Neural cell (in vitro differentiated cells): Measurements from ENCODE around the gene GCNT4. TPM values are rescaled to one million over a fixed set of nuclear protein-coding genes. Genes with fewer than 3 reads are reported as not detected.

Source experiments
- H2AFZ ChIP-seq: fragments of 200-600, 300-800 bp; sonication (generic), shearing (Covaris generic); 2 replicates; pipeline ENCODE4 v1.6.0; 2014; ENCODE audit warnings: low read depth, mild to moderate bottlenecking, antibody characterized with exemption, low read length, moderate library complexity
- H3F3A ChIP-seq: fragments of 200-600 bp; shearing (Covaris generic); 2 replicates; pipeline ENCODE4 v1.6.1; 2016; ENCODE audit warnings: mild to moderate bottlenecking, moderate library complexity, mixed read lengths, antibody characterized with exemption, low read length; ENCODE audit not compliant: insufficient read depth, poor library complexity, severe bottlenecking
- H3K27ac ChIP-seq: fragments of 200-600, 300-800 bp; sonication (generic), shearing (Covaris generic); 2 replicates; pipeline ENCODE4 v1.5.1; 2014; ENCODE audit warnings: mild to moderate bottlenecking, low read length, moderate library complexity
- H3K27me3 ChIP-seq: fragments of 300-800, 200-600 bp; sonication (generic), shearing (Covaris generic); 2 replicates; pipeline ENCODE4 v1.6.0; 2014; ENCODE audit warnings: mild to moderate bottlenecking, low read depth, low read length, moderate library complexity; ENCODE audit not compliant: insufficient read depth
- H3K36me3 ChIP-seq: fragments of 300-800, 200-600 bp; sonication (generic), shearing (Covaris generic); 2 replicates; pipeline ENCODE4 v1.5.1; 2014; ENCODE audit warnings: mild to moderate bottlenecking, antibody characterized with exemption, low read length, moderate library complexity; ENCODE audit not compliant: insufficient read depth
- H3K4me2 ChIP-seq: fragments of 300-800, 200-600 bp; sonication (generic), shearing (Covaris generic); 2 replicates; pipeline ENCODE4 v1.6.0; 2014; ENCODE audit warnings: mild to moderate bottlenecking, low read length
- H3K4me3 ChIP-seq: fragments of 300-800, 200-600 bp; sonication (generic), shearing (Covaris generic); 2 replicates; pipeline ENCODE4 v1.5.1; 2014; ENCODE audit warnings: mild to moderate bottlenecking, low read length, moderate library complexity
- H3K79me2 ChIP-seq: fragments of 200-600 bp; shearing (Covaris generic); replicated peaks from 2 replicates; pipeline ENCODE4 v1.6.0; 2014; ENCODE audit warnings: mild to moderate bottlenecking, low read length, moderate library complexity; ENCODE audit not compliant: insufficient read depth
- H3K9ac ChIP-seq: fragments of 300-800, 200-600 bp; sonication (generic), shearing (Covaris generic); 2 replicates; pipeline ENCODE4 v1.6.1; 2016; ENCODE audit warnings: mild to moderate bottlenecking, low read length, mixed read lengths
- H3K9me2 ChIP-seq: fragments of 200-600 bp; shearing (Covaris generic); 2 replicates; pipeline ENCODE4 v1.6.1; 2016; ENCODE audit warnings: mild to moderate bottlenecking, low read length, mixed read lengths; ENCODE audit not compliant: insufficient read depth
- H3K9me3 ChIP-seq: fragments of 200-600, 300-800 bp; sonication (generic), shearing (Covaris generic); 2 replicates; pipeline ENCODE4 v1.6.1; 2016; ENCODE audit warnings: mild to moderate bottlenecking, mixed run types, low read length, moderate library complexity, mixed read lengths
- H4K20me1 ChIP-seq: fragments of 200-600 bp; shearing (Covaris generic); 2 replicates; pipeline ENCODE4 v1.6.1; 2016; ENCODE audit warnings: mild to moderate bottlenecking, mixed run types; ENCODE audit not compliant: insufficient read depth
- EP300 ChIP-seq: fragments of 450-650 bp; conservative IDR thresholded peaks from 2 replicates; pipeline ENCODE4 v1.6.1; 2014; ENCODE audit warnings: antibody characterized with exemption, mild to moderate bottlenecking, moderate library complexity; ENCODE audit not compliant: poor library complexity, severe bottlenecking
- EZH2 ChIP-seq: fragments of 200-600, 300-800 bp; shearing (Covaris generic), sonication (generic); IDR thresholded peaks from 2 replicates; pipeline ENCODE4 v1.6.1; 2014; ENCODE audit warnings: antibody characterized with exemption, low read length, borderline replicate concordance, mild to moderate bottlenecking; ENCODE audit not compliant: insufficient read depth, poor library complexity, severe bottlenecking
- MXI1 ChIP-seq: fragments of 450-650 bp; conservative IDR thresholded peaks from 2 replicates; pipeline ENCODE4 v1.6.1; 2014; ENCODE audit warnings: antibody characterized with exemption, mild to moderate bottlenecking; ENCODE audit not compliant: poor library complexity, severe bottlenecking
- POLR2AphosphoS5 ChIP-seq: IDR thresholded peaks from 2 replicates; pipeline ENCODE4 v1.6.1; 2012
- RAD21 ChIP-seq: fragments of 450-650 bp; conservative IDR thresholded peaks from 2 replicates; pipeline ENCODE4 v1.6.1; 2014; ENCODE audit warnings: antibody characterized with exemption, mild to moderate bottlenecking, moderate library complexity
- SMC3 ChIP-seq: fragments of 450-650 bp; conservative IDR thresholded peaks from 2 replicates; pipeline ENCODE4 v1.6.1; 2014; ENCODE audit warnings: antibody characterized with exemption, mild to moderate bottlenecking, moderate library complexity; ENCODE audit not compliant: poor library complexity
- TAF1 ChIP-seq: IDR thresholded peaks from 2 replicates; pipeline ENCODE4 v1.6.1; 2012; ENCODE audit warnings: low read depth
- polyA plus RNA-seq: library from polyadenylated mRNA; depleted of rRNA; stranded (reverse); fragments of >200 nt; gene quantifications from 2 replicates; pipeline ENCODE4 v1.2.3, GENCODE V29; 2014
- TF ChIP-seq, protein P1 (sequence below): IDR thresholded peaks from 2 replicates; pipeline ENCODE4 v1.6.1; 2012; ENCODE audit warnings: borderline replicate concordance
- TF ChIP-seq, protein P2 (sequence below): fragments of 450-650 bp; IDR thresholded peaks from 2 replicates; pipeline ENCODE4 v1.5.1; 2014; ENCODE audit warnings: antibody characterized with exemption, mild to moderate bottlenecking, moderate library complexity; ENCODE audit not compliant: poor library complexity, severe bottlenecking

GCNT4 gene
- polyA plus RNA-seq, 1 donor from 2014 or later, result not detected

DNA sequence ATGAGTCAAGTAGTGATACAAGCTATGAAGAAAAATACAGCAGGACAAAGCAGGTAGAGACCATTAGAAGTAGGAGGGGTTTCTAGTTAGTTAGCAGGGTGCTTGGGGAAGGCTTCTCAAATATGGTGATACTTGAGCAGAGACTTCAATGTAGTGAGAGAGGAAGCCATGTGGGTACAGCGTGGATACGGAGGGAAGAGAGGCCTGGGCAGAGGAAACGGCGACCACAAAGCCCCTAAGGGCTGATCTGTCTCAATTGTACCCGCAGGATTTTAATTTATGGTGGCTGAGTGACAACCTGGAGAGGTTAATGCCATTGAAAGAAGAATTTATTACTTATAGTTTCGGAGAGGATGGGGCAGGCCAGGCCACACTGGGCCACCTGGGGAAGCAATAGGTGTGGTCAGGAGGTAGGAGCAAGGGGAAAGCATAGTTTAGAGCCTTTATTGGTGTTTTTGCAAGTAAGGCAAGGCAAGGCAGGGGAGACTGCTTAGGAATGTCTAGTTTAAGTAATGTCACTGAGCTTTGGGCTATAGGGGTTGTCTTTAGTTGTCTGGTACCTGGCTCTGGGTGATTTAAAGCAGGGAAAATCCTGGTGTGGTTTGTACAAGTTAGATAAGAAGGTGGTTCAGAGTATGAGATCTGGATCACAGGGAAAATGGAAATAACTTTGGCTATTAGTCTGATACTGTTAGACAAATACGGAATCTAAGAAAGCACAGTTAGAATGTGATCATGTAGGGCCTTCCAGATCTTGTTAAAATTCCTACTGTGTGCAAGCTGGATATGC lies 42.6 kb downstream of the GCNT4 start:
- Histone ChIP-seq H3K27ac (no peak overlapping the region), H3K79me2 (no peaks in the 10 kb centered on the region), H3K27me3 (no peaks in the 10 kb centered on the region), H3K4me2 (no peak overlapping the region), H3K4me3 (no peak overlapping the region), H3F3A (no peaks in the 10 kb centered on the region), H3K9me2 (no peaks in the 10 kb centered on the region), H4K20me1 (no peaks in the 10 kb centered on the region), H3K9me3 (no peaks in the 10 kb centered on the region), H3K36me3 (no peaks in the 10 kb centered on the region), H3K9ac (no peak overlapping the region), H2AFZ (no peak overlapping the region)
- no peak for TF ChIP-seq TAF1
- TF ChIP-seq, protein P1, sequence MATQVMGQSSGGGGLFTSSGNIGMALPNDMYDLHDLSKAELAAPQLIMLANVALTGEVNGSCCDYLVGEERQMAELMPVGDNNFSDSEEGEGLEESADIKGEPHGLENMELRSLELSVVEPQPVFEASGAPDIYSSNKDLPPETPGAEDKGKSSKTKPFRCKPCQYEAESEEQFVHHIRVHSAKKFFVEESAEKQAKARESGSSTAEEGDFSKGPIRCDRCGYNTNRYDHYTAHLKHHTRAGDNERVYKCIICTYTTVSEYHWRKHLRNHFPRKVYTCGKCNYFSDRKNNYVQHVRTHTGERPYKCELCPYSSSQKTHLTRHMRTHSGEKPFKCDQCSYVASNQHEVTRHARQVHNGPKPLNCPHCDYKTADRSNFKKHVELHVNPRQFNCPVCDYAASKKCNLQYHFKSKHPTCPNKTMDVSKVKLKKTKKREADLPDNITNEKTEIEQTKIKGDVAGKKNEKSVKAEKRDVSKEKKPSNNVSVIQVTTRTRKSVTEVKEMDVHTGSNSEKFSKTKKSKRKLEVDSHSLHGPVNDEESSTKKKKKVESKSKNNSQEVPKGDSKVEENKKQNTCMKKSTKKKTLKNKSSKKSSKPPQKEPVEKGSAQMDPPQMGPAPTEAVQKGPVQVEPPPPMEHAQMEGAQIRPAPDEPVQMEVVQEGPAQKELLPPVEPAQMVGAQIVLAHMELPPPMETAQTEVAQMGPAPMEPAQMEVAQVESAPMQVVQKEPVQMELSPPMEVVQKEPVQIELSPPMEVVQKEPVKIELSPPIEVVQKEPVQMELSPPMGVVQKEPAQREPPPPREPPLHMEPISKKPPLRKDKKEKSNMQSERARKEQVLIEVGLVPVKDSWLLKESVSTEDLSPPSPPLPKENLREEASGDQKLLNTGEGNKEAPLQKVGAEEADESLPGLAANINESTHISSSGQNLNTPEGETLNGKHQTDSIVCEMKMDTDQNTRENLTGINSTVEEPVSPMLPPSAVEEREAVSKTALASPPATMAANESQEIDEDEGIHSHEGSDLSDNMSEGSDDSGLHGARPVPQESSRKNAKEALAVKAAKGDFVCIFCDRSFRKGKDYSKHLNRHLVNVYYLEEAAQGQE, result no peak
- TF ChIP-seq EZH2, result no peak
- TF ChIP-seq SMC3, result no peak
- no peak for TF ChIP-seq RAD21
- no peak for TF ChIP-seq MXI1
- TF ChIP-seq POLR2AphosphoS5, result no peak
- TF ChIP-seq, protein P2, sequence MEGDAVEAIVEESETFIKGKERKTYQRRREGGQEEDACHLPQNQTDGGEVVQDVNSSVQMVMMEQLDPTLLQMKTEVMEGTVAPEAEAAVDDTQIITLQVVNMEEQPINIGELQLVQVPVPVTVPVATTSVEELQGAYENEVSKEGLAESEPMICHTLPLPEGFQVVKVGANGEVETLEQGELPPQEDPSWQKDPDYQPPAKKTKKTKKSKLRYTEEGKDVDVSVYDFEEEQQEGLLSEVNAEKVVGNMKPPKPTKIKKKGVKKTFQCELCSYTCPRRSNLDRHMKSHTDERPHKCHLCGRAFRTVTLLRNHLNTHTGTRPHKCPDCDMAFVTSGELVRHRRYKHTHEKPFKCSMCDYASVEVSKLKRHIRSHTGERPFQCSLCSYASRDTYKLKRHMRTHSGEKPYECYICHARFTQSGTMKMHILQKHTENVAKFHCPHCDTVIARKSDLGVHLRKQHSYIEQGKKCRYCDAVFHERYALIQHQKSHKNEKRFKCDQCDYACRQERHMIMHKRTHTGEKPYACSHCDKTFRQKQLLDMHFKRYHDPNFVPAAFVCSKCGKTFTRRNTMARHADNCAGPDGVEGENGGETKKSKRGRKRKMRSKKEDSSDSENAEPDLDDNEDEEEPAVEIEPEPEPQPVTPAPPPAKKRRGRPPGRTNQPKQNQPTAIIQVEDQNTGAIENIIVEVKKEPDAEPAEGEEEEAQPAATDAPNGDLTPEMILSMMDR, result no peak

DNA sequence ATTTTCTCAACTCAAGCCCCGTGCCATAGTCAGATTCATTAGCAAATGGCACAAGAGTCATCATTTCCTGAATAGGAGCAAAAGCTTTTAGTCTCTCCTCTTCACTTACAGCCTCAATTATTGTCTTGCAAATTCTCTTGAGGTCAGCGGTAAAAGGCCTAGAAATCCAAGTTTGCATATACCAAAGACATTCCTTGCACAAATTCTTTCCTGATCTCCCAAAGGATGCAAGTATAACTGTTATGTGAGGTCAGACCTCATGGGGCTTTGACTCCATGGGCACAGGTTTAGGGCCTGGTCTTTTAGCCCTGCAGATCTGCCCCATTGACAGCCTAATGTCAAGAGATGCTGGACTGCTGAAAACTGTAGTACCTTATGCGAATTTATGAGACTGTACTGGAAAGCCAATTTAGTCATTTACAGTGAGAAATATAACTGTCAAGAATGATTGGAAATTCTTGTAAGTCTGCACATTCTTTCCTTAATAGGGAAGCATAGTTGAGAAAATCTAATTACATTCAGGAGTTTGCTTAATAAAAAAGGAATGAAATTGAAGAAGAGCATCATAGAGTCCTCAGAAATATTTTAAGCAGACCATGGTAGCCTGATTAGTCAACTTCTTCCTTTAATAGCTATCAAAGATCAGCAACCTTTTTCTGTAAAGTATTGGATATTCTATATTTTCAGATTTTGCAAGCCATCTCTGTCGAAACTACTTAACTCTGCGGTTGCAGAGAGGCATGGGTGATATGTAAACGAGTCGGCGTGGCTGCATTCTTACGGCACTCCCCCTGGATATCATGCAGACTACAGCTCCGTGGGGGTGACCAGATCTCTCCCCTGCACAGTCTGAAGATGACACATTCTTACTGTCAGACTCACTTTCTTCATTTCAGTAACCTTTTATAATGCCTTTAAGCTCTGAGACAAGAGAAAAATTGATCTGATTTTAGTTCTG lies 45.2 kb downstream of the GCNT4 start:
- Histone ChIP-seq H4K20me1 (no peaks in the 10 kb centered on the region), H3K4me3 (no peak overlapping the region), H3K4me2 (no peak overlapping the region), H3K9me3 (no peaks in the 10 kb centered on the region), H3K27ac (no peak overlapping the region), H3K27me3 (no peaks in the 10 kb centered on the region), H3F3A (no peaks in the 10 kb centered on the region), H3K36me3 (no peaks in the 10 kb centered on the region), H3K9me2 (no peaks in the 10 kb centered on the region), H3K79me2 (no peaks in the 10 kb centered on the region), H2AFZ (no peak overlapping the region), H3K9ac (no peak overlapping the region)
- TF ChIP-seq SMC3 (no peak), EP300 (no peak), EZH2 (no peak), RAD21 (no peak)
- TF ChIP-seq, protein P1, result no peak
